Measurements from ENCODE around the gene SH3TC2. TPM values are rescaled to one million over a fixed set of nuclear protein-coding genes. Genes with fewer than 3 reads are reported as not detected.

The SH3TC2 gene
- total RNA-seq, 1 experiment from 2014 or later = 38.8 TPM

DNA sequence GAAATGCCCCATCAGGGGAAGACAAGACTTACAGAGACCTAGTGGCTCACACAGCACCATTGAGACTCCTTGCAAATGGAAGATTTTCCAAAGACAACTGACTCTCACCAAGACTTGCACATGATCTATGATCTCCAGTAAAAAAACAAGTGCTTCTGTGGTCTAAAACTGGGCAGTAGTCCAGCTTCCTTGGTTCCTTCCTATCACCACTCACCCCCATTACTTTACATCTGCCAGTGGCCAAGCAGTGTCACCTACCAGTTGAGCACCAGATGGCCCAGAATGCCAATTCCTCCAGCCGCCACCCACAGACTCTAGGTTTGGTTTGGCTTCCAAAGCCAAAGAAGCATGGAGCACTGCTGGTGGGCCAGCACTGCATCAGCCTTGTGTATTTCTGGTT is 47.7 kb downstream of the SH3TC2 start:
- BruUV-seq (replicated peaks) = no TSS peak
- Histone ChIP-seq H3K36me3 (ENCODE audit: low read depth) (no peaks in the 10 kb centered on the region), H3F3A (ENCODE audit: insufficient read depth, low read depth) (peaks cover 20% of the 10 kb centered on the region), H3K27ac (no peak overlapping the region), H3K27me3 (ENCODE audit: insufficient read depth, low read depth) (no peaks in the 10 kb centered on the region), H3K4me3 (no peak overlapping the region), H4K20me1 (ENCODE audit: insufficient read depth) (no peaks in the 10 kb centered on the region), H3K4me1 (replicated peaks; ENCODE audit: insufficient read depth) (peaks cover 24% of the 10 kb centered on the region), H3K79me2 (ENCODE audit: low read depth) (no peaks in the 10 kb centered on the region), H3K9me3 (ENCODE audit: insufficient read depth, low read depth) (no peaks in the 10 kb centered on the region), H2AFZ (no peak overlapping the region), H3K9me2 (ENCODE audit: insufficient read depth) (no peaks in the 10 kb centered on the region; the same call in 1 of the 2 replicates), H3K4me2 (no peak overlapping the region)
- intact Hi-C loops (cut with micrococcal nuclease; ENCODE audit: unreplicated experiment) = no loop called here
- POLR2A ChIA-PET (ENCODE audit: unreplicated experiment) = interaction anchor here (0.7 kb wide), 1 partner anchor 23 kb away, joined by 3 read pairs; no protein-coding TSS in a partner anchor
- no peak for DNase-seq
- TF ChIP-seq EZH2 (IDR thresholded peaks at IDR 0.05; ENCODE audit: low read depth) = no peak
- TF ChIP-seq, protein P1, sequence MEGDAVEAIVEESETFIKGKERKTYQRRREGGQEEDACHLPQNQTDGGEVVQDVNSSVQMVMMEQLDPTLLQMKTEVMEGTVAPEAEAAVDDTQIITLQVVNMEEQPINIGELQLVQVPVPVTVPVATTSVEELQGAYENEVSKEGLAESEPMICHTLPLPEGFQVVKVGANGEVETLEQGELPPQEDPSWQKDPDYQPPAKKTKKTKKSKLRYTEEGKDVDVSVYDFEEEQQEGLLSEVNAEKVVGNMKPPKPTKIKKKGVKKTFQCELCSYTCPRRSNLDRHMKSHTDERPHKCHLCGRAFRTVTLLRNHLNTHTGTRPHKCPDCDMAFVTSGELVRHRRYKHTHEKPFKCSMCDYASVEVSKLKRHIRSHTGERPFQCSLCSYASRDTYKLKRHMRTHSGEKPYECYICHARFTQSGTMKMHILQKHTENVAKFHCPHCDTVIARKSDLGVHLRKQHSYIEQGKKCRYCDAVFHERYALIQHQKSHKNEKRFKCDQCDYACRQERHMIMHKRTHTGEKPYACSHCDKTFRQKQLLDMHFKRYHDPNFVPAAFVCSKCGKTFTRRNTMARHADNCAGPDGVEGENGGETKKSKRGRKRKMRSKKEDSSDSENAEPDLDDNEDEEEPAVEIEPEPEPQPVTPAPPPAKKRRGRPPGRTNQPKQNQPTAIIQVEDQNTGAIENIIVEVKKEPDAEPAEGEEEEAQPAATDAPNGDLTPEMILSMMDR (conservative IDR thresholded peaks at IDR 0.05) = no peak
- CTCF ChIA-PET = no interaction called here

- Histone ChIP-seq H3K79me2 (ENCODE audit: low read depth) (no peaks in the 10 kb centered on the region), H3F3A (ENCODE audit: insufficient read depth, low read depth) (peaks cover 24% of the 10 kb centered on the region), H3K27ac (no peak overlapping the region), H3K27me3 (ENCODE audit: insufficient read depth, low read depth) (no peaks in the 10 kb centered on the region), H3K4me3 (no peak overlapping the region), H3K36me3 (ENCODE audit: low read depth) (0 out of 2 replicates have a peak, but pooled peaks cover 3% of the 10 kb centered on the region), H3K9me2 (ENCODE audit: insufficient read depth) (no peaks in the 10 kb centered on the region; the same call in 1 of the 2 replicates), H2AFZ (no peak overlapping the region), H4K20me1 (ENCODE audit: insufficient read depth) (no peaks in the 10 kb centered on the region), H3K4me2 (no peak overlapping the region), H3K4me1 (replicated peaks; ENCODE audit: insufficient read depth) (peaks cover 28% of the 10 kb centered on the region), H3K9me3 (ENCODE audit: insufficient read depth, low read depth) (no peaks in the 10 kb centered on the region)
- no TSS peak for BruUV-seq (replicated peaks)
- TF ChIP-seq, protein P1 (conservative IDR thresholded peaks at IDR 0.05) = no peak
- TF ChIP-seq EZH2 (IDR thresholded peaks at IDR 0.05; ENCODE audit: low read depth) = no peak
- CTCF ChIA-PET = no interaction called here
- POLR2A ChIA-PET (ENCODE audit: unreplicated experiment) = interaction anchor here (0.7 kb wide), 1 partner anchor 23 kb away, joined by 3 read pairs; no protein-coding TSS in a partner anchor
- no peak for DNase-seq
- intact Hi-C loops (cut with micrococcal nuclease; ENCODE audit: unreplicated experiment) = no loop called here
These were observed 48.3 kb downstream of the SH3TC2 start for GRCh38 chr5:149014571-149015031.

- DNase-seq = no peak
- no peak for TF ChIP-seq EZH2 (IDR thresholded peaks at IDR 0.05; ENCODE audit: low read depth)
- TF ChIP-seq, protein P1 (conservative IDR thresholded peaks at IDR 0.05) = no peak
- H3K9me2 ChIP-seq (ENCODE audit: insufficient read depth) = no peaks in the 10 kb centered on the region; the same call in 1 of the 2 replicates
- H3K9me3 ChIP-seq (ENCODE audit: insufficient read depth, low read depth) = no peaks in the 10 kb centered on the region
- no peaks in the 10 kb centered on the region for H4K20me1 ChIP-seq (ENCODE audit: insufficient read depth)
- peaks cover 24% of the 10 kb centered on the region for H3F3A ChIP-seq (ENCODE audit: insufficient read depth, low read depth)
- H3K4me1 ChIP-seq (replicated peaks; ENCODE audit: insufficient read depth) = peaks cover 28% of the 10 kb centered on the region
- BruUV-seq (replicated peaks) = no TSS peak
- peaks cover 3% of the 10 kb centered on the region; the same call in 1 of the 2 replicates for H3K36me3 ChIP-seq (ENCODE audit: low read depth)
- H3K27ac ChIP-seq = no peak overlapping the region
- ChIA-PET CTCF (no interaction called here), POLR2A (ENCODE audit: unreplicated experiment) (no interaction called here)
- no peak overlapping the region for H2AFZ ChIP-seq
- H3K4me3 ChIP-seq = no peak overlapping the region
- intact Hi-C loops (cut with micrococcal nuclease; ENCODE audit: unreplicated experiment) = no loop called here
- no peaks in the 10 kb centered on the region for H3K27me3 ChIP-seq (ENCODE audit: insufficient read depth, low read depth)
- no peaks in the 10 kb centered on the region for H3K79me2 ChIP-seq (ENCODE audit: low read depth)
- no peak overlapping the region for H3K4me2 ChIP-seq
These were observed 49.1 kb downstream of the SH3TC2 start for GRCh38 chr5:149013796-149014195.

Data from PC-9 (cell line).